CD4-positive, alpha-beta T cell treated with Interleukin-6 at 100 ng/mL for 8 hours (primary cell): ENCODE data around the gene IL18RAP.

Source experiments
- DNase-seq: peaks from one replicate; pipeline ENCODE4 v3.0.0-alpha.2; 2020; ENCODE audit warnings: mixed read lengths, low spot score

The IL18RAP gene, protein sequence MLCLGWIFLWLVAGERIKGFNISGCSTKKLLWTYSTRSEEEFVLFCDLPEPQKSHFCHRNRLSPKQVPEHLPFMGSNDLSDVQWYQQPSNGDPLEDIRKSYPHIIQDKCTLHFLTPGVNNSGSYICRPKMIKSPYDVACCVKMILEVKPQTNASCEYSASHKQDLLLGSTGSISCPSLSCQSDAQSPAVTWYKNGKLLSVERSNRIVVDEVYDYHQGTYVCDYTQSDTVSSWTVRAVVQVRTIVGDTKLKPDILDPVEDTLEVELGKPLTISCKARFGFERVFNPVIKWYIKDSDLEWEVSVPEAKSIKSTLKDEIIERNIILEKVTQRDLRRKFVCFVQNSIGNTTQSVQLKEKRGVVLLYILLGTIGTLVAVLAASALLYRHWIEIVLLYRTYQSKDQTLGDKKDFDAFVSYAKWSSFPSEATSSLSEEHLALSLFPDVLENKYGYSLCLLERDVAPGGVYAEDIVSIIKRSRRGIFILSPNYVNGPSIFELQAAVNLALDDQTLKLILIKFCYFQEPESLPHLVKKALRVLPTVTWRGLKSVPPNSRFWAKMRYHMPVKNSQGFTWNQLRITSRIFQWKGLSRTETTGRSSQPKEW

DNA sequence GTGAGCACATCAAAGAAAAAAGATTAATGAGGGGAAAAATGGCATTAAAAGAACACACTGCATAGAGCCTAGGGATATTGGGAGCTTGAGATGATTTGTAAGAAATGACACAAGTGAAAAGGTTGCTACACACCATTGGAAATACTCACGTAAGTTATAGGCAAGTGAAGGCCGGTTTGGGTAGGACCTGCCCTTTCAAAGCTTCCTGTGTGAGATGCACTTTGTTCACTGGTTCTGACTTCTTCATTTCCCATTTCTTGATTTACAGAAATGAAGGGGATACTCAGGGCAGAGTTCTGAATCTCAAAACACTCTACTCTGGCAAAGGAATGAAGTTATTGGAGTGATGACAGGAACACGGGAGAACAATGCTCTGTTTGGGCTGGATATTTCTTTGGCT is at the start of gene IL18RAP:
Gene IL18RAP (plus strand): TSS at position 251 of the 400 bp plus-strand sequence. CDS start 118 bp downstream, at position 369.
- no peak for DNase-seq

DNA sequence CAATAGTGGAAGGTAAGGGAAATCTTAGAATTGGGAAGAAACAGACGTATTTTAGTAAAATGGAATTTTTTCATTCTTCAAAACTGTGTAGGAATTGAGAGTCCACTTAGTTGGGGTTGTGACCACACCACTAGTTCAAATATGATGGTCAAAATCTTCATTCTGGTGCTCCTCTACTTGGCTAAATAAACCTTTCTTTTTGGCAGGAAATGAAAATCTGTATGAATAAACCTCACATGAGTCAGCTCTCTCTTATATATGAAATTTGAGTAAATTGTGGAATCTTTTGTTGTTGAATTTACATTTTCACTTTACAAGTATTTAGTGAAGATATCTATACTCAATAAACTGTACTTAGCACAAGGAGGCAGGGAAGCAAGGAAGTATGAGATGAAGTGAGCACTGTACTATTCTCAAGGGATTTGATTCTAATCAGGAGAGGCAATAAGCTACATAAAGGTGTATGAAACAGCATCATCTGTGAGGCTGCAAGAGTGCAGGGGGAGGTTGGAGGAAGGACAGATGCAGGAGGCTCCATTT is 46.8 kb upstream of the IL18RAP start:
- DNase-seq, result no peak

DNA sequence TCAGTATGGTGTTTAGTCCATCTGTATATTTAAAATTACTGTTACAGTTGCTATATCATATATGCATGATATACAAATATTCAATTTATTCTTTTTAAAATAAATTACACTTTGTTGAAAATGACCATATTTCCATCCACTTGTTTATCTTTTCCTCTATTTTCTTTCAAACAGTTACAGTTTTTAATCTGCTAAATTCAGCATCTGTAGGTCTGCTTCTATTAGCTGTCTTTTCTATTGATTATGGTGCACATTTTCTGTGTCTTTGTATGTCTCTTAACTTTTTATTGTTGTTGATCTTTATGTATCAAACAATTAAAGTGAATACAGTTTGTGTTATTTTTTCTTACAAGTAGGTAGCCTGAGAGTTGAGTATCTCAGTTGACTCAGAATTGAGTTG is 39.2 kb upstream of the IL18RAP start:
- no peak for DNase-seq

DNA sequence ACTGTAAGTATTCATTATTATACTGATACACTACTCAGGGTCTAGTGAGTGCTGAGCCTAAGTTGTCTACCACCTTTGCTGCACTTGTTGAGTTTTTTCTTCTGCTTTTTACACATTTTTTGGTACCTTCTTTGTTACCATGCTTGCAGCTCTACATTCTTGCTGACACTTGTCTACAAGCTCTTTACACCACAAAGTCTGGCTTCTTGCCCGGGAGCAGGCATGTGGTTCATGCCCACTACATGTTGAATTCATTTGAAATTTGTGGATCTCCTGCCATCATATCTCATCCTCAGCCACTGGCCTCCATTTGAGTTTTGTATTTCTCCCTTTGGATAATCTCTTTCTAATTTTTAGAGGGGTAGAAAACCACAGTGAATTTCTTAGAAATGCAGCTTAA is 37.4 kb upstream of the IL18RAP start:
- DNase-seq, result no peak

DNA sequence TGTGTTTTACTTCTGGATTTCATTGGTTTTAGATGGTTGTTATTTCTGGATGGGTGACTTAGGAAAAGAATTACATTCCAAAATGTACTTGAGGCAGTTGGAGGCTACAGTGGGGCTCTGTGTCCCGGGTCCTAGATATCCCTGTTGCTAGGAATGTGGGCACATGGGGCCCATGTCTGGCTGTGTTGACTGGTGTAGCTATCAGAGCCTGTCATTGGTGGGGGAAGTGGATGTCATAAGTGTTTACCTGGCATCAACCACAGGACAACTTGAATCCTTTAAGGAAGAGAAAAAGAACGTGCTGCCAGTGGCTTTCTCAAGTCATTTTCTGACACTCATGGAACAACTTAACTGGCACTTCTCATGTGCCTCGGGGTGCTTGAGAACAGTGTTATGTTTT is 37.0 kb upstream of the IL18RAP start:
- no peak for DNase-seq

DNA sequence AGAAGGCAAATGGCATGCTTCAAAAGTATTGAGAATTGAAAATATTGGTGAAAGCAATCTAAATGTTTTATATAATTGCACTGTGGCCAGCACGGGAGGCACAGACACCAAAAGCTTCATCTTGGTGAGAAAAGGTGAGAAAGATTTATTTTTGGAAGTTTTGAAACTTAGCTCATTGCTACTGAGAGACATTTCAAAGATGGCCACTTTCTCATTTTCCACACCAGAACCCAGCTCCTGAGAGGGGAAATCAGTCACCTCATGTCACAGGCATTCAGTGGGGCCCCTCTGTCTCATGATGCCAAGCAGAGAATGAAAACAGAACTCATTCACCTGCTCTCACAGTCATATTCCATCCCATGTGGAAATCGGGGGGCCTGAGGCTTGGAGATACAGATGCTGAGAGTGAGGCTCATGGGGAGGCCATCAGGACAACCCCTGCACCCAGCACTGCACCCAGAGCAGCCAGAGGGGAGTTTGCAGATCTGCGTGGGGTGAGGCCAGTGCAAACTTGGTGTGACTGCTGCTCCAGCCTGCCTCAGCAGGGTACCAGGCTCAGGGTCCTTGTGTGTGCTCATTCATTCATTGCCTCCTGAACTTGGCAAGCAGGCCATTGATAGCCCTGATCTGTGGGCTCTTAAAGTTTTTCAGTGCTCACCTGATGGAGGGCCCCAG is 36.0 kb upstream of the IL18RAP start:
- DNase-seq, result no peak

DNA sequence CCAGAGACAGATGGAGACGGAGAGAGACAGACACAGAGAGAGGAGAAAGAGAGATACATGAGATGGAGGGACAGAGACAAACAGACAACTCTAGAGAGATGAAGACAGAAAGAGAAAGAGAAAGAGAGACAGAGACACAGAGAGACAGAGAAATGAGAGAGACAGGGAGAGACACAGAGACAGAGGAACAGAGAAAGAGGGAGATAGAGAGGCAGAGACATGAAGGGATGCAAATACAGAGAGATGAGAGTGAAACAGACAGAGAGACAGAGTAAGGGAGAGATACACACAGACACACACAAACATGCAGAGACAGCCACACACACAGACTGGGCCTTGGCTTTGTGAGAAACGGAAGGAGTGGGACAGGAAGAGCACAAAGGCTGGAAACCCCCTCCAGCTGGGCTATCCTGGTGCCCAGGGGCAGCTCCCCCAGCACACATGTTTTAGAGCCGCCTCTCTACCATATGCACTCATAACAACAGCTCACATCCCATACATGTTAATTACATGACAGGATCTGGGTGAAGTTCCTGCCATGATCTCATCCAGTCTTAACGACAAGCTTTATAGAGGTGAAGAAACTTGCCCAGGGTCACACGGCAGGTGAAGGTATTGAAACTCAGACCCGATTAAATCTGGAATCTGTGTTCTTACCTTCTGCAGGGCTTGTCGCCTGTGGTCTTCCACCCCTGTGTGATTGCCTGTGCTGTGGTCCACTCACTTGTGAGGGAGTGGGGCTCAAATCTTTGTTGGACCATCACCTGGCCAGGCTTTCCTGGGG is 35.0 kb upstream of the IL18RAP start:
- no peak for DNase-seq

DNA sequence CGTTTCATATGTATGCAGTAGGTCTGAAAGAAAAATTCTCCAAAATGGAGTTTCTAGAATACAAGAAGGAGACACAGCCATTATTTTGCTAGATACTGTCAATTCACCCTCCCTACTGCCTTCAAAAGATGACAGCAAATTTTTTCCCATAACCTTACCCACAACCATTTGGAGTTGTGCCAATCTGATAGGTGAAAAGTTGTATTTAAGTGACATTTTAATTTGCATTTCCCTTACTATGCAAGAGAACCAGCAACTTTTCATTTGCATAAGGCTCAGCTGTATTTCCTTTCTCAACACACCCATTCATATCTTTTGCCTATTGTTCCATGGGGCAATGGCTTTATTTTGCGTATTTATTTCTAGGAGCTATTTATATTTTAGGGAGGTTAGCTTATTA is 31.4 kb upstream of the IL18RAP start:
- peak; percentile 67 for DNase-seq

DNA sequence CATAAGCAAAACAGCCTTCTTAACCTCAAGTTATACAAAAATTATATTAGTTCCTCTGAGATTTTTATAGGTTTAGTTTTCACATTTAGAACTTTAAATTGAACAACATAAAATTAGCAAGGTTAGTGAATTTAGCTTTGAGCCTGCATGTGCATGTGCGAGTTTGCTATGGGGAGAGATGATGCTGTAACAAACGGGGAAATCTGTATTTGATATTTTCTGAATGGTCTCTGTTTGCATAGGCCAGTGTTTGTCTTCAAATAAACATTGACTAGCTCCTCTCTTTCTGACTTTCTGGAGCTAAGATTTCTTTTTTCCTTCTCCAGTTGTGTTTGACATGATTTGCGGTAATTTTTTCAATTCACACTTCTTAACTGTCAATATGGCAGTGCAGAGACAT is 30.9 kb upstream of the IL18RAP start:
- DNase-seq, result no peak

DNA sequence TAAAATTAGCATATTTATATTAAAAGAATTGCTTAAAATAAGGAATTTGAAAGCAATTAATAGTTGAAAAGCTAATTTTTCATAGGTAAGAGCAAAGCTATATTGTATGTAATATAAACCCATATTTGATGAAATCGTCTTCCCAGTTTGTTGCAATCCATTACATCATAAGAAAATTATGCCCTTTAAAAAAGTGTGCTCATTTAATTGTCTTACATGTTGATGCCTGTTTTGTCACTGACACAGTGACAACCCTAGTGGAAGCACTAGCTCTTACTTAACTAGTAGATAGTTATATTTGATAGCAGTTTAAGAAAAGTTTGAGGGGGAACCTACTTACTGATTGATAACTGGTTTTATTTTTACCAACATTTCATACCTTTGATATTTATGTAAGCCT is 30.0 kb upstream of the IL18RAP start:
- no peak for DNase-seq

DNA sequence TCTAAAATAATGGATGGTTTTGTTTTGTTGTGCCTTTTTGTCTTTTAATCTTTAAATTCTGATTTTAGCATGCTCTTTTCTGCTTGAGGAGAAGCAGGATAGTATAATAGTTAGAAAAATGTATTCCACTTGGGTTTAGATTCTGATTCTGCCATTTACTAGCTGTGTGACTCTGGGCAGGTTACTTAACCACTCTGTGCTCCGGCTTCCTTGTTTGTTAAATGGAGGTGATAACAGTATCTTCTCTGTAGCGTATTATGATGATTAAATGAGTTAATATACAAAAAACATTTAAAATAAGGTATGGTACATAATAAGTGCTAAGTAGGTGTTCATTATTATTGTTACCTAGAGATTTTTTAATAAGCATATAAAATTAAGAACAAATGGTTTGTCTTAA is 26.9 kb upstream of the IL18RAP start:
- no peak for DNase-seq

DNA sequence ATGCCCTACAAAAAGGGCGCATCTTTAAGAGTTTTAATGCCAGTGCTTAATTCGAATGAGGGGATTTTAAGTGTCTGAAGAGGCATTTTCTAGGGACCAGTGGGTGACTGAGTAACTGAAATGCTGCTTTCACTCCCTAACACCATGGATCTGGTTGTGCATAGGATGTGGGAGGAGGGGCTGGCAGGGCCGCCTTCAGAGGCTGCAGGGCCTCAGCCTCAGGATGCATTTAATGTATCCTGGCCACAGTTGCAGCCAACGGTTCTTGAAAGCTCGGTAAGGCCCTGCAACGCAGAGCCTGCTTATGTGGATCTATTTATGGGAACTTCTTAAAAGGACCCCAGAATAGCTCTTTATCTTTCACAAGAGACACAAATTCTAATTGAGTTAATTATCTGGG is 25.8 kb upstream of the IL18RAP start:
- DNase-seq, result no peak

DNA sequence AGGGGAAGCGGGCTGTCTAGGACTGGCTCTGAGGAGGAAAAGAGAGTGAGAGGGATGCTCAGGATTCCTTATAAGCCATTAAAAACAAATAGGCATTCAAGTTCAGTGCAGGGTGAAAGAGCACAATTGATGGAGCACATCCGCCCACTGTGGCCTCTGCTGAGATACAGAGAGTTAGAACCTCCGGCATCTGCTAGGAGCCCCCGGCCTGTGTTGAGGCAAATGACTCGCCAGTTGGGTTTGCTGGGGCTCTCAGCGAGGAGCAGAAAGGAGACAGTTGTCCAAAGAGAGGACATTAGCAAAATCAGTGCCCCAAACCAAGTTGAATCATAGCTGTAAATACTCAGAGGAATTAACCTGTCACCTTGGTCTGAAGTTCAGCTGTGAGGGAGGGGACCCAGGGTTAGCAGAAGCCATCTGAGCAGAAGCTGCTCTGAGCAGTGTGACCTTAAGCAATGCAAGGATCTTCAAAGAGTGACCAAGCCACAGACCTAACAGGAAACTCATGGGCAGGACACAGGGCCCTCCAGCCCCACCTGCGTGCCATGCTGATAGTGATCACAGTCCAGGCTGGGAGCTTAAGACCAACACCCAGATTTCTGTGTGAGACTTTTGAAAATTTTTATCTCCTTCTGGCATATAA is 23.3 kb upstream of the IL18RAP start:
- no peak for DNase-seq

DNA sequence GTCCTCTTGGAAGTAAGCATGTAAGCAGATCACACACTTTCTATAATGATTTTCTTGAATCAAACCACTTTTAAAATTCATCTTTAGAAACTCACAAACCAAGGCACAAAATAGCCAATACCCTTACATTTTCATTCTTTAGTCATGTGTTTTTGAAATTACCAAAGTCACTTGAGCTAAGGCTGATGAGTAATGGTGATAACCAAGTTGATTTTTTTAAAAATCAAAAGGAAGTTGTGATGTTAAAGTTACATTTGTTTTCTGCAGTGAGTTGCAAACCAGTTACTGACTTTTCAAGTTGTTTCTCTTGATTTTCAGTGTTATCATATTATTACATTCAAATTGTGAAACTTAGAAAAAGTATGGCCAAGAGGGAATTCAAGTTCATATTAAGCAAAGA is 21.5 kb upstream of the IL18RAP start:
- no peak for DNase-seq

DNA sequence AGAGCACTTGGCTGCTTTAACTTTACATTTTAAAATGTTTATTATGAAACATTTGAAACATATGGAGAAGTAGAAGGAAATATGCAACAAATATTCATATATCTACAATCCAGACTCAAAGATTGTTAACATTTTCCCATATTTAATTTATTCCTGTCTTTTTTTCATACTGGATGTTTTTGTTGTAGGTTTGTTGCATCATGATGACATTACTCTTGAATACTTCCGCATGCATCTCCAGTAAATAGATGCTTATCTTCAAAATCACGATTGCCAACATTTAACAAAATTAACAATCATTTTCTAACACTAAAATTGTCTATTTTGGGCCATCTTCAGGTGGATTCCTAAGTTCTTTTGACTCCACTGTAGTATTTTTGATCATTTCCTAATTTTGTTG is 21.1 kb upstream of the IL18RAP start:
- DNase-seq, result no peak

DNA sequence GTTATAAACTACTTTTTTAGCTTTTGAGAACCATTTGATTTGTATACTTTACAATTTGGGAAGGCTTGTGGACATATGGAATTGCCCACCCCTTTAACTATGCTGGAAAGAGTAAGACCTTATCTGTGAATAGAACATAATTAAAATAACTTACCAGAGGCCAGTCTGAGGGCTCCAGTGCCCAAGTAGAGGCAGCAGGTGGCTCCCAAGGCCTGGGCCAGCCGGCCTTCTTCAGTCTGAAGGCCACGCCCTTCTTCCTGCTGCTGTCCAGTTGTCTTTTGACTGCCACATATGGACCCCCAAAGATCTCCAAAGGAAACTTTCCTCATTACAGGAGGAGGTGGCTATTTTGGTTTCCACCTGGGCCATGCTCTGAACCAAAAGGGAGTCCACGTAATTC is 12.0 kb upstream of the IL18RAP start:
- DNase-seq, result no peak

DNA sequence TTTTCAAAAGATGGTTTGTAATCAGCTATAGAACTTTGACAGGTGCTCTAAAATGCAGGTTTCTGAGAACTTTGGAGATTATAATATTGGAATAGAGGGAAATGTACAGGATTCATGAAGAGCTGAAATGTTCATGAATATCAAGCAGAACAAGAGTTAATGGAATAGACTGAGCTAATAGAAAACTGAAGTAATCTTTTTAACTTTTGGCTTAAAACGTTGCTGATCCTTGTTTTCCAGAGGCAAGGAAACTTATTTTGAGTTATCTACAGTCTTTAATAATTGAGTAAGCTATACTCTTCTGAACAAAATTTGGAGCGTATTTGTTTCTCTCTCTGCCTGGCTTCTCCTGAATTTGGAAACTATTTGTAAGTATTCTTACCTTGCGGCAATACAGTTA is 10.8 kb upstream of the IL18RAP start:
- DNase-seq, result no peak

DNA sequence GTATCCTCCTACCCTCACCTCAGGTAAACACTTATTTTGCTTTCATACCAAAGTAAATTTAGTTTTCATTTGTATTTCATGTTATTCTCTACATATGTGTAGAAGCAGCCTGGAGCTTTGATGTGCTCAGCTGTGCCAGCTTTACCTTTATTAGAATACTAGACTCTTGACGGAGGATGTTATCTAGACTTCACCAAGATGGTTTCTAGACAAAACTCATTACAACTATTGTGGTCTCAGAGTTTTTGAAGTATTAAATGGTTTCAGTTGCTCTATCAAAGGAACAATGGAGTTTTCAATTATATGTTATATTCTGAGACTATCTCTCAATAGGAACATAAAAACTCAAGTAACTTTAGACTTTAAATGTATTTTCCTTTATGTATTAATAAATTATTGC is 5.0 kb upstream of the IL18RAP start:
- peak; percentile 24 for DNase-seq

DNA sequence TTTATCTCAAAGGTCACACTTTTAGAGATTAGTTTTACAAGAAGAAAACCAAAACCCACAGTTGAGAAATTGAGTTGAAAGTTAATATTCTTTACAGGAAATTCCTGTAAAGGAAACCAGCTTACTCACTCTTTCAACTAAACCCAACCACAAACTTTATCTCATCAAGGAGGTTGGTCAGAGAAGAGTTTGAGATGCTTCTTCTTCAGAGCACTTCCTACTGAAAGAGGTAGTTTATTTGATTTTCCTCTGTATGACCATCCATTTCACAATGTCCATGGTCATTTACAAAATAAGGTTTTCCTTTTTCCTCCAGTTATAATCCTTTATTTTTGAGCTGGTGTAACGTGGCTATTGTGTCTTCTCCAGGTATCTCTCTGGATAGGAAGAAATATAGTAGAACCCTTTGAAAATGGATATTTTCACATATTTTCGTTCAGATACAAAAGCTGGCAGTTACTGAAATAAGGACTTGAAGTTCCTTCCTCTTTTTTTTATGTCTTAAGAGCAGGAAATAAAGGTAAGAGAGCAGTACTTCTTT is 4.5 kb upstream of the IL18RAP start:
- DNase-seq, result peak; percentile 57

DNA sequence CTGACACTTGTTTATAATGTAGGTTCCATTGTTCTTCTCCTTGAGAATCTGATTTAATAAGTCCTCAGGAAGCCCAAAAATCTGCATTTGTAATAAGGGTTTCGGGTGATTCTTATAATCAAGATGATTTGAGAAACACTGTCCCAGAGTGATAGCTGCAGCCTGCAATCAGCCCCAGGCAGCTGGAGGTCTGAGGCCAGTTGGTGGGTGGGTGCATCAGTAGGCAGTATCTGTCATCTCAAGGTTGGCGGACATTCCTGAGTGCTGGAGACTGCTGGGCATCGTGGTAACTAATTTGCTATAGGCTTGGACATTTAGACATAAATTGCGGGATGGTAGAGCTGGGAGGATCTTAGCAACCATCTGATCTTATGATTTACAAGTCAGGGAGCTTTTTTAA is 2.7 kb upstream of the IL18RAP start:
- no peak for DNase-seq
